NCI-H82 (cell line): ENCODE data around the gene TYW1.
"Not testable (repeated sequence)": the region's sequence is repeated elsewhere in the genome, so short reads cannot be mapped to it uniquely, and the experiment has no call there.

Experiments used
- DNase-seq: peaks from one replicate; lab custom pipeline; 2025; lab: John Stamatoyannopoulos, UW

TYW1 gene

GRCh38 chr7:67130766-67131165, 134.1 kb downstream of the TYW1 start:
- not testable (repeated sequence) for DNase-seq

- not testable (repeated sequence) for DNase-seq
Measured at GRCh38 chr7:67134912-67135311, 138.3 kb downstream of the TYW1 start.

- DNase-seq: not testable (repeated sequence)
Measured at GRCh38 chr7:67135617-67136486, 139.2 kb downstream of the TYW1 start.

GRCh38 chr7:67137489-67137888, 140.9 kb downstream of the TYW1 start:
- not testable (repeated sequence) for DNase-seq

GRCh38 chr7:67139876-67140275, 143.2 kb downstream of the TYW1 start:
- DNase-seq: not testable (repeated sequence)

- DNase-seq: not testable (repeated sequence)
Measured at GRCh38 chr7:67141001-67141400, 144.4 kb downstream of the TYW1 start.

- DNase-seq: not testable (repeated sequence)
Measured at GRCh38 chr7:67143091-67143786, 146.6 kb downstream of the TYW1 start.

- not testable (repeated sequence) for DNase-seq
Measured at GRCh38 chr7:67145581-67146193, 149.1 kb downstream of the TYW1 start.

GRCh38 chr7:67149131-67149530, 152.5 kb downstream of the TYW1 start:
- not testable (repeated sequence) for DNase-seq

- DNase-seq: not testable (repeated sequence)
Measured at GRCh38 chr7:67154374-67154773, 157.7 kb downstream of the TYW1 start.

GRCh38 chr7:67156064-67156463, 159.4 kb downstream of the TYW1 start:
- not testable (repeated sequence) for DNase-seq

GRCh38 chr7:67163285-67163684, 166.7 kb downstream of the TYW1 start:
- not testable (repeated sequence) for DNase-seq

- not testable (repeated sequence) for DNase-seq
Measured at GRCh38 chr7:67171151-67171550, 174.5 kb downstream of the TYW1 start.

GRCh38 chr7:67176730-67177129, 180.1 kb downstream of the TYW1 start:
- peak; percentile 5 for DNase-seq

- peak; percentile 82 for DNase-seq
Measured at GRCh38 chr7:67178915-67179688, 182.5 kb downstream of the TYW1 start.

- not testable (repeated sequence) for DNase-seq
Measured at GRCh38 chr7:67182956-67183750, 186.5 kb downstream of the TYW1 start.

- DNase-seq: not testable (repeated sequence)
Measured at GRCh38 chr7:67184912-67185659, 188.5 kb downstream of the TYW1 start.

GRCh38 chr7:67185660-67186129, 189.1 kb downstream of the TYW1 start:
- not testable (repeated sequence) for DNase-seq

GRCh38 chr7:67189160-67189559, 192.5 kb downstream of the TYW1 start:
- DNase-seq: not testable (repeated sequence)
